Tibial artery (tissue), 4 donors: ENCODE measurements around the gene GPR89A.

Experiments used
- DNase-seq, 2 donors: peaks; one replicate each; pipeline ENCODE4 v3.0.0-alpha.2; 2019
- H3K27ac ChIP-seq, 2 donors: fragments of 200-600 bp; sonication (generic) in 1 of 2; 1 replicate in 1 of 2; 2 replicates in 1 of 2; pipeline ENCODE4 v1.5.1; 2018 to 2019; ENCODE audit warnings: mild to moderate bottlenecking in 1 of 2
- H3K27me3 ChIP-seq, 2 donors: fragments of 200-600 bp; sonication (generic) in 1 of 2; one replicate each; pipeline versions ENCODE4 v1.5.1 to v1.6.0; 2016 to 2019
- H3K36me3 ChIP-seq, 3 donors: fragments of 200-600 bp; sonication (generic) in 2 of 3; one replicate each; pipeline ENCODE4 v1.5.1; 2016 to 2019; ENCODE audit warnings: mild to moderate bottlenecking in 2 of 3
- H3K4me1 ChIP-seq, 4 donors: fragments of 200-600 bp; sonication (generic) in 2 of 4; 1 replicate in 3 of 4; 2 replicates in 1 of 4; pipeline ENCODE4 v1.5.1; 2016 to 2019
- H3K4me3 ChIP-seq, 2 donors: fragments of 200-600 bp; sonication (generic) in 1 of 2; 1 replicate in 1 of 2; 2 replicates in 1 of 2; pipeline ENCODE4 v1.5.1; 2018 to 2019; ENCODE audit warnings: mild to moderate bottlenecking in 2 of 2
- H3K9me3 ChIP-seq, 3 donors: fragments of 200-600 bp; sonication (generic) in 1 of 3; one replicate each; pipeline ENCODE4 v1.5.1; 2016 to 2019
- CTCF ChIP-seq, 2 experiments: fragments of 200-600 bp in 1 of 2; fragments of 450-650 bp in 1 of 2; IDR thresholded peaks; one replicate each; pipeline ENCODE4 v1.5.1; 2017 to 2019; ENCODE audit warnings: antibody characterized with exemption in 2 of 2, mild to moderate bottlenecking in 1 of 2, moderate library complexity in 1 of 2
- intact Hi-C: fragments of 100-400 bp; cut with DNase I; formaldehyde crosslinking; loops from one replicate; pipeline ENCODE4 v1.15.0; 2023; ENCODE audit warnings: low total_unique reads

GPR89A gene

GRCh38 chr1:145707183-145707867 is 99.5 kb downstream of the GPR89A start, which contains the start of gene PDZK1:
PDZK1 (minus strand) TSS chr1:145707368; CDS start chr1:145688021, 19,347 bp downstream.
- TF ChIP-seq CTCF (IDR thresholded peaks at IDR 0.05), result no peak
- no peaks in the 10 kb centered on the region for H3K27me3 ChIP-seq
- H3K4me1 ChIP-seq, result no peaks in the 10 kb centered on the region
- H3K27ac ChIP-seq, result no peak within 1 kb of the TSS
- no peak for DNase-seq
- intact Hi-C loops, result no loop called here
- no peaks in the 10 kb centered on the region for H3K36me3 ChIP-seq
- no peaks in the 10 kb centered on the region for H3K9me3 ChIP-seq
- no peak within 1 kb of the TSS for H3K4me3 ChIP-seq

GRCh38 chr1:145708063-145708462 is 100.3 kb downstream of the GPR89A start:
- Histone ChIP-seq H3K4me1 (no peaks in the 10 kb centered on the region), H3K4me3 (no peak overlapping the region), H3K27me3 (no peaks in the 10 kb centered on the region), H3K27ac (no peak overlapping the region), H3K36me3 (no peaks in the 10 kb centered on the region), H3K9me3 (no peaks in the 10 kb centered on the region)
- no peak for DNase-seq
- TF ChIP-seq CTCF (IDR thresholded peaks at IDR 0.05), result no peak
- intact Hi-C loops, result no loop called here

- Histone ChIP-seq H3K27ac (no peak overlapping the region), H3K9me3 (no peaks in the 10 kb centered on the region), H3K4me3 (no peak overlapping the region), H3K36me3 (no peaks in the 10 kb centered on the region), H3K27me3 (no peaks in the 10 kb centered on the region), H3K4me1 (no peaks in the 10 kb centered on the region)
- no peak for TF ChIP-seq CTCF (IDR thresholded peaks at IDR 0.05)
- DNase-seq, result no peak
- intact Hi-C loops, result no loop called here
These were observed 102.7 kb downstream of the GPR89A start for GRCh38 chr1:145710291-145711027.

- no peak for DNase-seq
- Histone ChIP-seq H3K27ac (no peak overlapping the region), H3K9me3 (no peaks in the 10 kb centered on the region), H3K36me3 (no peaks in the 10 kb centered on the region), H3K4me1 (no peaks in the 10 kb centered on the region), H3K27me3 (no peaks in the 10 kb centered on the region), H3K4me3 (no peak overlapping the region)
- intact Hi-C loops, result no loop called here
- no peak for TF ChIP-seq CTCF (IDR thresholded peaks at IDR 0.05)
These were observed 103.4 kb downstream of the GPR89A start for GRCh38 chr1:145711213-145711651.

GRCh38 chr1:145714524-145715111 is 106.8 kb downstream of the GPR89A start:
- intact Hi-C loops, result no loop called here
- no peaks in the 10 kb centered on the region for H3K4me1 ChIP-seq
- H3K36me3 ChIP-seq, result no peaks in the 10 kb centered on the region
- no peak overlapping the region for H3K4me3 ChIP-seq
- no peaks in the 10 kb centered on the region for H3K9me3 ChIP-seq
- no peak overlapping the region for H3K27ac ChIP-seq
- no peak for DNase-seq
- no peaks in the 10 kb centered on the region for H3K27me3 ChIP-seq
- TF ChIP-seq CTCF (IDR thresholded peaks at IDR 0.05), result no peak
